H9 (cell line): ENCODE data around the gene ADAMTS17. TPM values are rescaled to one million over a fixed set of nuclear protein-coding genes. Genes with fewer than 3 reads are reported as not detected.

ENCODE experiments used
- DNase-seq: peaks from one replicate; pipeline ENCODE4 v3.0.0-alpha.2; 2017
- H2AFZ ChIP-seq: one replicate; pipeline ENCODE4 v1.6.1; 2013; ENCODE audit warnings: mild to moderate bottlenecking, low read length, control low read depth, moderate library complexity
- H2AK5ac ChIP-seq: 2 replicates; pipeline ENCODE4 v1.6.1; 2013; ENCODE audit warnings: low read length, control low read depth, mixed read lengths; ENCODE audit not compliant: insufficient read length
- H2BK120ac ChIP-seq: one replicate; pipeline ENCODE4 v1.6.1; 2013; ENCODE audit warnings: low read depth, mild to moderate bottlenecking, low read length, control low read depth, inconsistent platforms; ENCODE audit not compliant: poor library complexity, severe bottlenecking
- H2BK12ac ChIP-seq: 2 replicates; pipeline ENCODE4 v1.6.1; 2013; ENCODE audit warnings: low read length, control low read depth, mixed read lengths, low read depth; ENCODE audit not compliant: insufficient read length
- H2BK15ac ChIP-seq: 2 replicates; pipeline ENCODE4 v1.6.1; 2013; ENCODE audit warnings: low read depth, low read length, control low read depth
- H2BK20ac ChIP-seq: one replicate; pipeline ENCODE4 v1.6.1; 2013; ENCODE audit warnings: low read depth, mild to moderate bottlenecking, low read length, control low read depth, inconsistent platforms; ENCODE audit not compliant: poor library complexity, severe bottlenecking
- H2BK5ac ChIP-seq: 2 replicates; pipeline ENCODE4 v1.6.1; 2013; ENCODE audit warnings: low read length, control low read depth, mixed read lengths; ENCODE audit not compliant: insufficient read length
- H3K14ac ChIP-seq: 2 replicates; pipeline ENCODE4 v1.6.1; 2013; ENCODE audit warnings: low read length, control low read depth; ENCODE audit not compliant: insufficient read depth
- H3K18ac ChIP-seq: 2 replicates; pipeline ENCODE4 v1.6.1; 2013; ENCODE audit warnings: low read depth, mild to moderate bottlenecking, mixed read lengths, low read length, control low read depth; ENCODE audit not compliant: insufficient read length
- H3K23ac ChIP-seq: 2 replicates; pipeline ENCODE4 v1.6.1; 2013; ENCODE audit warnings: low read length, control low read depth, mixed read lengths, low read depth; ENCODE audit not compliant: insufficient read length
- H3K23me2 ChIP-seq: 2 replicates; pipeline ENCODE4 v1.6.1; 2013; ENCODE audit warnings: low read depth, mild to moderate bottlenecking, mixed read lengths, low read length, control low read depth; ENCODE audit not compliant: insufficient read length, poor library complexity, severe bottlenecking
- H3K27ac ChIP-seq: 2 replicates; pipeline ENCODE4 v1.5.1; 2013; ENCODE audit warnings: low read length, control low read depth, mixed read lengths, low read depth; ENCODE audit not compliant: insufficient read length
- H3K27me3 ChIP-seq: 2 replicates; pipeline ENCODE4 v1.6.1; 2013; ENCODE audit warnings: low read length, control low read depth, inconsistent platforms; ENCODE audit not compliant: insufficient read depth
- H3K4ac ChIP-seq: 2 replicates; pipeline ENCODE4 v1.6.1; 2013; ENCODE audit warnings: low read depth, mild to moderate bottlenecking, control low read depth, inconsistent platforms, low read length, moderate library complexity
- H3K4me1 ChIP-seq: 2 replicates; pipeline ENCODE4 v1.6.1; 2013; ENCODE audit warnings: low read length, control low read depth, inconsistent platforms; ENCODE audit not compliant: insufficient read depth
- H3K4me2 ChIP-seq: 2 replicates; pipeline ENCODE4 v1.6.1; 2013; ENCODE audit warnings: low read length, control low read depth, mixed read lengths; ENCODE audit not compliant: insufficient read length, insufficient read depth
- H3K56ac ChIP-seq: 2 replicates; pipeline ENCODE4 v1.6.1; 2013; ENCODE audit warnings: low read depth, mild to moderate bottlenecking, mixed read lengths, low read length, control low read depth; ENCODE audit not compliant: insufficient read length
- H3K79me1 ChIP-seq: 2 replicates; pipeline ENCODE4 v1.6.1; 2013; ENCODE audit warnings: low read depth, mild to moderate bottlenecking, moderate library complexity, low read length, control low read depth, inconsistent platforms; ENCODE audit not compliant: insufficient read depth, poor library complexity, severe bottlenecking
- H3K79me2 ChIP-seq: 2 replicates; pipeline ENCODE4 v1.6.1; 2013; ENCODE audit warnings: low read length, control low read depth, inconsistent platforms; ENCODE audit not compliant: insufficient read depth
- H3K9ac ChIP-seq: 2 replicates; pipeline ENCODE4 v1.6.1; 2013; ENCODE audit warnings: low read length, control low read depth, mixed read lengths; ENCODE audit not compliant: insufficient read length; ENCODE audit errors: extremely low read depth
- H3K9me3 ChIP-seq: one replicate; pipeline ENCODE4 v1.6.1; 2013; ENCODE audit warnings: low read depth, low read length, inconsistent platforms; ENCODE audit not compliant: control insufficient read depth
- H3T11ph ChIP-seq: one replicate; pipeline ENCODE4 v1.6.1; 2013; ENCODE audit warnings: mild to moderate bottlenecking, low read length, control low read depth, inconsistent platforms
- H4K20me1 ChIP-seq: one replicate; pipeline ENCODE4 v1.6.1; 2013; ENCODE audit not compliant: control insufficient read depth, insufficient read length, insufficient read depth
- H4K5ac ChIP-seq: 2 replicates; pipeline ENCODE4 v1.6.1; 2013; ENCODE audit warnings: low read depth, mild to moderate bottlenecking, mixed read lengths, low read length, control low read depth; ENCODE audit not compliant: insufficient read length
- H4K8ac ChIP-seq: replicated peaks from 2 replicates; pipeline ENCODE4 v1.6.1; 2013; ENCODE audit warnings: low read length, control low read depth, mixed read lengths, low read depth; ENCODE audit not compliant: insufficient read length
- H4K91ac ChIP-seq: 2 replicates; pipeline ENCODE4 v1.6.1; 2013; ENCODE audit warnings: low read depth, mild to moderate bottlenecking, moderate library complexity, mixed read lengths, low read length, control low read depth; ENCODE audit not compliant: insufficient read length
- H3K27ac Mint-ChIP-seq, 3 experiments: 2 replicates in 2 of 3; 3 replicates in 1 of 3; pipeline ENCODE4 v1.8.0; 2020 to 2021; ENCODE audit warnings: mixed read lengths in 3 of 3, mild to moderate bottlenecking in 1 of 3, moderate library complexity in 1 of 3
- H3K27me3 Mint-ChIP-seq: 2 replicates; pipeline ENCODE4 v1.8.0; 2021; ENCODE audit warnings: low read depth, mild to moderate bottlenecking, moderate library complexity, mixed read lengths
- H3K36me3 Mint-ChIP-seq, 3 experiments: 2 replicates in 2 of 3; 3 replicates in 1 of 3; pipeline ENCODE4 v1.8.0; 2020 to 2021; ENCODE audit warnings: low read depth in 3 of 3, mixed read lengths in 3 of 3; ENCODE audit not compliant: insufficient read depth in 1 of 3
- H3K4me1 Mint-ChIP-seq, 2 experiments: 2 replicates each; pipeline ENCODE4 v1.8.0; 2020; ENCODE audit warnings: mixed read lengths in 2 of 2
- H3K4me3 Mint-ChIP-seq, 2 experiments: 2 replicates in 1 of 2; 3 replicates in 1 of 2; pipeline ENCODE4 v1.8.0; 2020 to 2021; ENCODE audit warnings: mild to moderate bottlenecking in 2 of 2, mixed read lengths in 2 of 2, moderate library complexity in 1 of 2
- H3K9me3 Mint-ChIP-seq, 2 experiments: 2 replicates in 1 of 2; 3 replicates in 1 of 2; pipeline ENCODE4 v1.8.0; 2020; ENCODE audit warnings: mild to moderate bottlenecking in 2 of 2, mixed read lengths in 2 of 2, moderate library complexity in 1 of 2
- CTCF ChIP-seq: fragments of 200-600 bp; sonication (generic); conservative IDR thresholded peaks from 3 replicates; pipeline ENCODE4 v1.8.0; 2021; ENCODE audit warnings: antibody characterized with exemption, mild to moderate bottlenecking
- WGBS: extraction: QIAGEN DNeasy Blood & Tissue Kit; methylation state at CpG from one replicate; pipeline ENCODE4 v1.1.7; 2013; ENCODE audit warnings: missing lambda C conversion rate, low lambda C conversion rate, mixed read lengths; ENCODE audit not compliant: insufficient read length; ENCODE audit errors: extremely low coverage; 5-methylcytosine and 5-hydroxymethylcytosine counted together
- total RNA-seq: library from RNA; stranded (reverse); gene quantifications from 2 replicates; pipeline ENCODE4 v1.2.1, GENCODE V29; 2021

Gene ADAMTS17
- total RNA-seq, 1 experiment from 2014 or later, result 2.9 TPM

- Histone ChIP-seq H3K79me1 (no peaks in the 10 kb centered on the region), H3K27ac (no peak overlapping the region), H2BK5ac (no peak overlapping the region), H3K56ac (no peak overlapping the region), H3K27me3 (no peaks in the 10 kb centered on the region), H3K14ac (no peak overlapping the region), H3K18ac (no peak overlapping the region), H2AK5ac (no peak overlapping the region), H4K91ac (no peak overlapping the region), H2AFZ (no peak overlapping the region), H4K5ac (no peak overlapping the region), H3K23me2 (no peaks in the 10 kb centered on the region), H4K8ac (no peak overlapping the region), H3K4me1 (no peaks in the 10 kb centered on the region), H2BK120ac (no peak overlapping the region), H2BK15ac (no peak overlapping the region), H4K20me1 (no peaks in the 10 kb centered on the region), H3K23ac (no peak overlapping the region), H3K79me2 (no peaks in the 10 kb centered on the region), H2BK12ac (no peak overlapping the region), H3T11ph (no peak overlapping the region), H2BK20ac (no peak overlapping the region), H3K9me3 (peaks cover 5% of the 10 kb centered on the region), H3K9ac (no peak overlapping the region), H3K4me2 (no peak overlapping the region), H3K4ac (no peak overlapping the region)
- WGBS, result no CpG with 5 or more reads among the region's 9 CpGs
- DNase-seq, result no peak
- Mint-ChIP-seq H3K4me1 (no peaks in the 10 kb centered on the region), H3K4me3 (no peak overlapping the region), H3K27me3 (peaks cover 4% of the 10 kb centered on the region), H3K9me3 (peaks cover 12 to 14% of the 10 kb centered on the region in 2 experiments), H3K36me3 (peaks cover 5 to 20% (median 9%) of the 10 kb centered on the region in 3 experiments; a peak in 6 of 7 replicates), H3K27ac (no peak overlapping the region)
- no peak for TF ChIP-seq CTCF
These were observed 311.8 kb downstream of the ADAMTS17 start for GRCh38 chr15:100029868-100030479.
